Fibroblast of lung (primary cell): ENCODE data around the gene FXYD6. TPM values are rescaled to one million over a fixed set of nuclear protein-coding genes. Genes with fewer than 3 reads are reported as not detected.

Experiments used
- DNase-seq, 2 donors: peaks; one replicate each; pipeline versions ENCODE4 v3.0.0 to v3.0.0-alpha.2; 2010; ENCODE audit warnings: low read depth in 2 of 2
- H2AFZ ChIP-seq: 2 replicates; pipeline ENCODE4 v1.5.1; 2012; ENCODE audit warnings: low read length, control low read depth, inconsistent platforms
- H3K27ac ChIP-seq: 2 replicates; pipeline ENCODE4 v1.5.1; 2011; ENCODE audit warnings: low read length, control low read depth; ENCODE audit not compliant: insufficient read depth
- H3K27me3 ChIP-seq: 2 replicates; pipeline ENCODE4 v1.5.1; 2011; ENCODE audit warnings: mild to moderate bottlenecking, low read length; ENCODE audit not compliant: control insufficient read depth, insufficient read depth
- H3K36me3 ChIP-seq: 2 replicates; pipeline ENCODE4 v1.5.1; 2011; ENCODE audit warnings: low read length; ENCODE audit not compliant: control insufficient read depth, insufficient read depth
- H3K4me1 ChIP-seq: 2 replicates; pipeline ENCODE4 v1.5.1; 2011; ENCODE audit warnings: low read length; ENCODE audit not compliant: control insufficient read depth, insufficient read depth; ENCODE audit errors: extremely low read depth
- H3K4me2 ChIP-seq: 2 replicates; pipeline ENCODE4 v1.5.1; 2011; ENCODE audit warnings: low read length, control low read depth; ENCODE audit not compliant: insufficient read depth; ENCODE audit errors: extremely low read depth
- H3K4me3 ChIP-seq, 4 experiments: fragments of 200-600 bp in 1 of 4; sonication (generic) in 1 of 4; replicated peaks in 1 of 4; 2 replicates each; pipeline ENCODE4 v1.5.1; 2011 to 2016; ENCODE audit warnings: low read length in 4 of 4, low read depth in 3 of 4, mild to moderate bottlenecking in 3 of 4, control low read depth in 2 of 4, inconsistent platforms in 1 of 4, mixed read lengths in 1 of 4; ENCODE audit not compliant: insufficient read depth in 1 of 4; ENCODE audit errors: control extremely low read depth in 1 of 4
- H3K79me2 ChIP-seq: 2 replicates; pipeline ENCODE4 v1.5.1; 2012; ENCODE audit warnings: mild to moderate bottlenecking, low read length, inconsistent platforms; ENCODE audit not compliant: control insufficient read depth, insufficient read depth
- H3K9ac ChIP-seq: 2 replicates; pipeline ENCODE4 v1.5.1; 2011; ENCODE audit warnings: mild to moderate bottlenecking, low read length, control low read depth; ENCODE audit not compliant: insufficient read depth
- H3K9me3 ChIP-seq: 2 replicates; pipeline ENCODE4 v1.5.1; 2012; ENCODE audit warnings: low read depth, low read length; ENCODE audit not compliant: control insufficient read depth, insufficient read depth
- H4K20me1 ChIP-seq: 2 replicates; pipeline ENCODE4 v1.5.1; 2011; ENCODE audit warnings: low read length; ENCODE audit not compliant: control insufficient read depth, insufficient read depth; ENCODE audit errors: extremely low read depth
- EZH2 ChIP-seq: IDR thresholded peaks from 2 replicates; pipeline ENCODE4 v1.5.1; 2012; ENCODE audit warnings: low read length, control low read depth, mild to moderate bottlenecking; ENCODE audit errors: missing control alignments
- polyA plus RNA-seq, 2 donors: library from polyadenylated mRNA; depleted of rRNA in 1 of 2; stranded (reverse) in 1 of 2; unstranded in 1 of 2; fragments of >200 nt; gene quantifications; 2 replicates each; pipeline ENCODE4 v1.2.1, GENCODE V29; 2011 to 2012; ENCODE audit warnings: missing spikeins in 1 of 2
- total RNA-seq: library from RNA; depleted of rRNA; stranded (reverse); fragments of >200 nt; gene quantifications from 2 replicates; pipeline ENCODE4 v1.2.1, GENCODE V29; 2014
- TF ChIP-seq, protein P1 (sequence below), 2 donors: IDR thresholded peaks in 1 of 2; conservative IDR thresholded peaks in 1 of 2; 1 replicate in 1 of 2; 2 replicates in 1 of 2; pipeline ENCODE4 v1.5.1; 2011 to 2012; ENCODE audit warnings: low read length in 2 of 2, control low read depth in 1 of 2, inconsistent platforms in 1 of 2, low read depth in 1 of 2, mild to moderate bottlenecking in 1 of 2

FXYD6 gene
- total and polyA plus RNA-seq, 2 donors (not counting 1 experiment from before 2014, with no cell fraction given) = 0.43 to 5.1 TPM

DNA sequence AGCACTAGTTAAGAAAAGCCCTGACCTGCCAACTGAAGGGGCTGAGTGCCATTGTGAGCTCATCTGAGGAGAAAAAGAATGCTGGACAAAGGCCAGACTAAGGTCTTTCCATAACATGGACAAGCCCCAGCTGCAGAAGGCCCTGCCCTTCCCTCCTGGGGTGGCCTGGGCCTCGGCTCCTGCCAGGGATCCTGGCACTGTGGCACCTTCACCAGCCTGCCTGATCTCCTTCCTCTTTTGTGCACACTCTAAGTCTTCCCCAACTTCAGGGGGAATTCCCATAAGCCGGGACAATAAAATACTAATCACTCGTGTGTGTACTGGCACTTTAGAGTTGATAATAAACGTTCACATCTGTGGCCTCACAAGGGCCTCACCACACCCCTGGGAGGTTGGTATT is 42.9 kb upstream of the FXYD6 start:
- Histone ChIP-seq H3K27ac (no peak overlapping the region), H4K20me1 (no peaks in the 10 kb centered on the region), H3K4me1 (no peaks in the 10 kb centered on the region), H3K9me3 (no peaks in the 10 kb centered on the region), H3K4me2 (no peak overlapping the region), H3K9ac (no peak overlapping the region), H3K36me3 (no peaks in the 10 kb centered on the region), H2AFZ (no peak overlapping the region), H3K27me3 (peaks cover 4% of the 10 kb centered on the region), H3K79me2 (no peaks in the 10 kb centered on the region), H3K4me3 (no peak overlapping the region)
- no peak for TF ChIP-seq EZH2
- TF ChIP-seq, protein P1, sequence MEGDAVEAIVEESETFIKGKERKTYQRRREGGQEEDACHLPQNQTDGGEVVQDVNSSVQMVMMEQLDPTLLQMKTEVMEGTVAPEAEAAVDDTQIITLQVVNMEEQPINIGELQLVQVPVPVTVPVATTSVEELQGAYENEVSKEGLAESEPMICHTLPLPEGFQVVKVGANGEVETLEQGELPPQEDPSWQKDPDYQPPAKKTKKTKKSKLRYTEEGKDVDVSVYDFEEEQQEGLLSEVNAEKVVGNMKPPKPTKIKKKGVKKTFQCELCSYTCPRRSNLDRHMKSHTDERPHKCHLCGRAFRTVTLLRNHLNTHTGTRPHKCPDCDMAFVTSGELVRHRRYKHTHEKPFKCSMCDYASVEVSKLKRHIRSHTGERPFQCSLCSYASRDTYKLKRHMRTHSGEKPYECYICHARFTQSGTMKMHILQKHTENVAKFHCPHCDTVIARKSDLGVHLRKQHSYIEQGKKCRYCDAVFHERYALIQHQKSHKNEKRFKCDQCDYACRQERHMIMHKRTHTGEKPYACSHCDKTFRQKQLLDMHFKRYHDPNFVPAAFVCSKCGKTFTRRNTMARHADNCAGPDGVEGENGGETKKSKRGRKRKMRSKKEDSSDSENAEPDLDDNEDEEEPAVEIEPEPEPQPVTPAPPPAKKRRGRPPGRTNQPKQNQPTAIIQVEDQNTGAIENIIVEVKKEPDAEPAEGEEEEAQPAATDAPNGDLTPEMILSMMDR (conservative IDR thresholded peaks at IDR 0.05 in 1 of 2, IDR thresholded peaks at IDR 0.05 in 1 of 2; ENCODE audit: low read depth in 1 of 2, low read length in 2 of 2) = no peak
- no peak for DNase-seq

DNA sequence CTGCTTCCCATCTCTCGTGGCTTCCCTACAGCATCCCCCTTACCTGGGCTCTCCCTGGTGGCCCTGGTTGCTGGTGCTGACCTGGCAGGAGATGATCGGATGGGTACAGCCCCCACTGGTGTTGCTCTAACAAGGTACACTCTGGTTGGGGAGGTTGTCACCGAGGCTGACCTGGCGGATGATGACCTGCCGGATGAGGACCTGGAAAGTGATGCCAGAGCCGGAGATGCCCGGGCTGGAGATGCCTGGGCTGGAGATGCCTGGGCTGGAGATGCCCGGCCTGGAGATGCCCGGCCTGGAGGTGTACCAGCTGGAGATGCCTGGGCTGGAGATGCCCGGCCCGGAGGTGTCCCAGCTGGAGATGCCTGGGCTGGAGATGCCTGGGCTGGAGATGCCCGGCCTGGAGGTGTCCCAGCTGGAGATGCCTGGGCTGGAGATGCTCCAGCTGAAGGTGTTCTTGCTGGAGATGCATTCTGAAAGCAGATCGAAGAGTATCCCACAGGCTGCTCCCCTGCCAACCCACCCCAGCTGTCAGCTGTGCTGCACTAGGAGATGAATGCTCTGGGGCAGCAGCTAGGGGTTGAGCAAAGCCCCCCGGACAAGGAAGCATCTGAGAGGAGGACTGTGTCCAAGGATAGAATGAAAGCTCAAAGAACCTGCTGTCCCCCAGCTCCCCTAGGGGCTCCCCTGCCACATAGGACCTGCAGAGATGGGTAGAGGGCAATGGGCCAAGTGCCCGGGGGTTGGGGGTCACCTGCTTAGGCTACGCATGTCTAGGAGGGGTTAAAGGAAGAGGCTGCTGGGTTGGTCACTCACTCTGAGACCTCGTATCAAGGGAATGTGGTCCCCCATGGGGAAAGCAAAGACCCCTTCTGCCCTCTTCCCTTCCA is 42.2 kb upstream of the FXYD6 start:
- DNase-seq = no peak
- no peak overlapping the region for H2AFZ ChIP-seq

DNA sequence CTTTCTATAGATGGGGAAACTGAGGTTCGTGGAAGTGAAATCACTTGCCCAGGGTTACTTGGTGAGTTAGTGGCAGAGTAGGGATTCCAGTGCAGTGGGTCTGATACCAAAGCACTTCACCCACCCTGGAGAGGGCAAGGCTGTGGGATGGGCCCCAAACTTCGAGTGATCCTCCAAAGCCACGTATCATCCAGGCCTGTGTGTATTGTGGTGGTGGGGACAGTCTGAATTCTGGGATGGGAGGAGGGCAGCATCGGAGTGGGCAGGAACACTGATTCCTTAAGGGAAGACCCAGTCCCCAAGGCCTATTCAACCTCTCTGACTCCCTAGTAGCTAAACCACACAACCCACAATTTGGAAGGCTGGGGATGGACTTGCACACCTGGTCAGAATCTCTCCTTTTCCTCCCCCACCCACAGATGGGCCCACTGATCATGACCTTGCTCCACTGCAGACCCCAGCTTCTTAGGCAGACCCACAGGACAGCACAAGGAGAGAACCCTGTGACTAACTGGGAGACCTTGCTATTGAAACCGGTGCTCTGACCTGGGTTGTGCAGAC is 41.2 kb upstream of the FXYD6 start:
- Histone ChIP-seq H3K9ac (no peak overlapping the region), H3K4me1 (no peaks in the 10 kb centered on the region), H3K27me3 (peaks cover 10% of the 10 kb centered on the region), H3K36me3 (no peaks in the 10 kb centered on the region), H3K9me3 (no peaks in the 10 kb centered on the region), H3K79me2 (no peaks in the 10 kb centered on the region), H4K20me1 (no peaks in the 10 kb centered on the region), H3K4me3 (no peak overlapping the region), H3K27ac (no peak overlapping the region), H2AFZ (no peak overlapping the region), H3K4me2 (no peak overlapping the region)
- TF ChIP-seq, protein P1 (conservative IDR thresholded peaks at IDR 0.05 in 1 of 2, IDR thresholded peaks at IDR 0.05 in 1 of 2; ENCODE audit: low read depth in 1 of 2, low read length in 2 of 2) = no peak
- TF ChIP-seq EZH2 = no peak
- no peak for DNase-seq

More for the DNA sequence above, 42.2 kb upstream of the FXYD6 start:
- Histone ChIP-seq H3K4me2 (no peak overlapping the region), H4K20me1 (no peaks in the 10 kb centered on the region), H3K36me3 (no peaks in the 10 kb centered on the region), H3K79me2 (no peaks in the 10 kb centered on the region), H3K9ac (no peak overlapping the region), H3K4me1 (no peaks in the 10 kb centered on the region), H3K27me3 (peaks cover 9% of the 10 kb centered on the region), H3K27ac (no peak overlapping the region), H3K4me3 (no peak overlapping the region), H3K9me3 (no peaks in the 10 kb centered on the region)
- TF ChIP-seq EZH2 = no peak
- TF ChIP-seq, protein P1 (conservative IDR thresholded peaks at IDR 0.05 in 1 of 2, IDR thresholded peaks at IDR 0.05 in 1 of 2; ENCODE audit: low read depth in 1 of 2, low read length in 2 of 2) = no peak
